ENCODE results near the gene CIITA. TPM values are rescaled to one million over a fixed set of nuclear protein-coding genes. Genes with fewer than 3 reads are reported as not detected.

Gene CIITA
- total and polyA plus RNA-seq, 12 donors = 1.3 to 48.1 (median 17.5) TPM

DNA sequence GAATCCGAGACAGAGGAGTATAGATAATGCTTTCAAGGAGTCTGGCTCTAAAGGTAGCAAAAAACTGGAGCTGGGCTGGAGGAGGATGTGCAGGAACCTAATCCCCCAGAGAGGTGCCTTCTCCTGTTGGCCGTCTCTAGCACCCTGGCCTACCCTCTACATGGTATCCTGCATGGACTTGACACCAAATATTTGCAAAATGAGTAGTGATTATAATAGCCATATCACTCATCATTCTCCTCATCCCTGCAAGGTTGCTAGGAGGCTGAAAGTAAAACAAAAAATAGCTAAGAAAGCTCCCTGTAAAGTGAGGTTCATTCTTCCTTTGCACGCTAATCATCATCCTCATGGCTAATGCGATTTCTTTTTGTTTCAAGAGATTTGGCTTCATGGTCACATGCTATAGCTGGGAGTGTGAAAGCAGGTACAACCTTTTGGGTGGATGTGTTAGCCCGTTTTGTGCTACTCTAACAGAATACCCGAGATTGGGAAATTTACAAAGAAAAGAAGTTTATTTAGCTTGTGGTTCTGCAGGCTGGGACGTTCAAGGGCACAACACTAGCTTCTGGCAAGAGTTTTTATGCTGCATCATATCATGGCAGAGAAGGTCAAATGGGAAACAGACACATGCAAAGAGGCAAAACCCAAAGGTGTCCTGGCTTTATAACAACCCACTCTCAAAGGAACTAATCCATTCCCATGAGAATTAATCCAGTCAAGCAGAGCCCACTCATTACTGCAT, 27.1 kb upstream of the CIITA start:
- no peaks in the 10 kb centered on the region for H3K9me3 ChIP-seq (replicated peaks in 1 of 3)
- no peaks in the 10 kb centered on the region for H3K36me3 ChIP-seq (replicated peaks in 1 of 2)
- intact Hi-C loops (cut with DNase I) = no loop called here
- no peaks in the 10 kb centered on the region for H3K27me3 ChIP-seq
- no peak overlapping the region for H3K4me3 ChIP-seq
- peaks cover 0 to 14% of the 10 kb centered on the region in 2 donors for H3K4me1 ChIP-seq (replicated peaks in 1 of 2)
- H3K27ac ChIP-seq = no peak overlapping the region
- TF ChIP-seq POLR2A (IDR thresholded peaks at IDR 0.05) = no peak
- TF ChIP-seq, protein P1, sequence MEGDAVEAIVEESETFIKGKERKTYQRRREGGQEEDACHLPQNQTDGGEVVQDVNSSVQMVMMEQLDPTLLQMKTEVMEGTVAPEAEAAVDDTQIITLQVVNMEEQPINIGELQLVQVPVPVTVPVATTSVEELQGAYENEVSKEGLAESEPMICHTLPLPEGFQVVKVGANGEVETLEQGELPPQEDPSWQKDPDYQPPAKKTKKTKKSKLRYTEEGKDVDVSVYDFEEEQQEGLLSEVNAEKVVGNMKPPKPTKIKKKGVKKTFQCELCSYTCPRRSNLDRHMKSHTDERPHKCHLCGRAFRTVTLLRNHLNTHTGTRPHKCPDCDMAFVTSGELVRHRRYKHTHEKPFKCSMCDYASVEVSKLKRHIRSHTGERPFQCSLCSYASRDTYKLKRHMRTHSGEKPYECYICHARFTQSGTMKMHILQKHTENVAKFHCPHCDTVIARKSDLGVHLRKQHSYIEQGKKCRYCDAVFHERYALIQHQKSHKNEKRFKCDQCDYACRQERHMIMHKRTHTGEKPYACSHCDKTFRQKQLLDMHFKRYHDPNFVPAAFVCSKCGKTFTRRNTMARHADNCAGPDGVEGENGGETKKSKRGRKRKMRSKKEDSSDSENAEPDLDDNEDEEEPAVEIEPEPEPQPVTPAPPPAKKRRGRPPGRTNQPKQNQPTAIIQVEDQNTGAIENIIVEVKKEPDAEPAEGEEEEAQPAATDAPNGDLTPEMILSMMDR (IDR thresholded peaks at IDR 0.05) = no peak
- DNase-seq = peak in 2 of 7 donors; percentile 23 to 32
- whole genome bisulfite sequencing, 4 donors = 59 to 68% (median 64%) methylated on average over 7 of the region's 7 CpGs

DNA sequence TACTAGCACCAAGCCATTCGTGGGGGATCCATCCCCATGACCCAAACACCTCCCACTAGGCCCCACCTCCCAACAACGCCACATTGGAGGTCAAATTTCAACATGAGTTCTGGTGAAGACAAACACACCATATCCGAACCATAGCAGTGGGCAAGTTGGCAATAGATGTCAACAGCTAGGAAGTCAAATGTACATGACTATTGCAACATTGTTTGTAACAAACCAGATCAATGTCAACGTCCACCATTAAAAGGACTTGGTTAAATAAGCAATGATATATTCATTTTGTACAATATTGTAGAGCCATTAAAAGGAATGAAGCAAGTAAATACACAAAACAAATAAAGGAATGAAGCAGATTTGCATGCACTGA, 26.5 kb upstream of the CIITA start:
- H3K4me1 ChIP-seq (replicated peaks in 1 of 2) = peaks cover 0 to 14% of the 10 kb centered on the region in 2 donors
- intact Hi-C loops (cut with DNase I) = no loop called here
- no peak for TF ChIP-seq POLR2A (IDR thresholded peaks at IDR 0.05)
- no peak for DNase-seq
- no peak overlapping the region for H3K4me3 ChIP-seq
- no peaks in the 10 kb centered on the region for H3K9me3 ChIP-seq (replicated peaks in 1 of 3)
- H3K27ac ChIP-seq = no peak overlapping the region
- WGBS, 4 donors = 56 to 79% (median 66%) methylated on average over 3 to 4 of the region's 4 CpGs
- no peaks in the 10 kb centered on the region for H3K36me3 ChIP-seq (replicated peaks in 1 of 2)
- no peaks in the 10 kb centered on the region for H3K27me3 ChIP-seq

DNA sequence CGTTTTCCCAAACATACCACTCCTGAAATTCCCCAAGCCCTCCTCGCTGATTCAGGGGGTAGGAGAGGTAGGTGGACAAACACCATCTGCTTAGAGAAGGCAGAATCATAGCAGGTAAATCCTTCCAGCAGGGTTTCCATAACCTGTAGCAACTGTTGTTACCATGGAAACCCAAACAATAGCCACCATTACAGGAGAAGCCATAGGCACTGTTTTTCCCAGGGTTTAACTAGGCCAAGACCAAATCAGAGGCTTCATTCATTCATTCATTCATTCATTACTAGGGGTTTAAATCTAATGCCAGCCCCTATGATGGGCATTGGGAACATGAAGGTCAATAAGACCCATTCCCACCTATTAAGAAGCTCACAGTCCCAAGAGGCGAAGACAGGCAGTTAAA, 25.5 kb upstream of the CIITA start:
- Histone ChIP-seq H3K4me1 (replicated peaks in 1 of 2) (peaks cover 0 to 14% of the 10 kb centered on the region in 2 donors), H3K4me3 (no peak overlapping the region), H3K27ac (no peak overlapping the region), H3K9me3 (replicated peaks in 1 of 3) (no peaks in the 10 kb centered on the region), H3K27me3 (no peaks in the 10 kb centered on the region), H3K36me3 (replicated peaks in 1 of 2) (no peaks in the 10 kb centered on the region)
- DNase-seq = no peak
- no peak for TF ChIP-seq POLR2A (IDR thresholded peaks at IDR 0.05)
- TF ChIP-seq, protein P1 (IDR thresholded peaks at IDR 0.05) = no peak
- intact Hi-C loops (cut with DNase I) = no loop called here
- WGBS, 4 donors = 91 to 99% (median 96%) methylated on average over 2 to 3 of the region's 3 CpGs

DNA sequence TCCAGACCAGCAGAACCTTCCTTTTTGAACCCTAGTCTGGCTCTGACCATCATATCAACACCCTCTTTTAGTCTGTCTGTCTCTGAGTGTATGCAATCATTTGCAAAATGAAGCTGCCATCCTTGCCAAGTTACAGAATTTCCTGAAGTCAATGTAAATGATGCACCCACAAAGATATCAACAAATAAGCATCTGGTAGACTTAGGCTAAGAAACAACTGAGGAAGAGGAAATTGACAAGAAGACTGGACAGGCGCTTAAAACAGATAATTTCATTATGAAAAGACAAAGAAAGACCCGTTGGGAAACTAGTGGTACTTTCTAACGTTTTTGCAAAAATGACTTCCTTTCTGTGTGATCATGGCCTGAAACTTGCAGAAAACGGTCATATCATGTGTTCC, 24.7 kb upstream of the CIITA start:
- intact Hi-C loops (cut with DNase I) = no loop called here
- no peak for TF ChIP-seq POLR2A (IDR thresholded peaks at IDR 0.05)
- TF ChIP-seq, protein P1 (IDR thresholded peaks at IDR 0.05) = no peak
- Histone ChIP-seq H3K9me3 (replicated peaks in 1 of 3) (no peaks in the 10 kb centered on the region), H3K36me3 (replicated peaks in 1 of 2) (no peaks in the 10 kb centered on the region), H3K27me3 (no peaks in the 10 kb centered on the region), H3K4me3 (no peak overlapping the region), H3K4me1 (replicated peaks in 1 of 2) (peaks cover 0 to 14% of the 10 kb centered on the region in 2 donors), H3K27ac (no peak overlapping the region)
- 45 to 61% (median 51%) methylated on average over 4 of the region's 4 CpGs for WGBS, 4 donors
- DNase-seq = no peak

DNA sequence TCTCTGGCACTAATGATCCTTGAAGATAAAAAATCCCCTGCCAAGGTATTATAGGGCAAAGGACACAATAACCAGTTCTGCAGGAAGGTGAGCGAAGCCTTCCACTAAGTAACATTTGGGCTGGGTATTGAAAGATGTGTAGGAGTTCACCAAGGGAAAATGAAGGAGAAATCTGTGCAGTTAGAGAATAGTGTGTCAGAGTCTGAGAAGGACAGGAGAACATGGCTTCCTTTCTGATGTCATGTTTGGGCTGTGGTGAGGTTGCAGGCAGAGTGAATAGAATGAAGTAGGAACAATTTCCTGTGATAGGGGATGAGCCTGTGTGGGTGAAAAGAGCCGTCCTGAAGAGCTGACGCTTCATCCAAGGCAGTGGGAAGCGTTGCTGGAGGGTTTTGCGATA, 24.1 kb upstream of the CIITA start:
- Histone ChIP-seq H3K9me3 (replicated peaks in 1 of 3) (no peaks in the 10 kb centered on the region), H3K27ac (no peak overlapping the region), H3K36me3 (replicated peaks in 1 of 2) (no peaks in the 10 kb centered on the region), H3K4me3 (no peak overlapping the region), H3K4me1 (replicated peaks in 1 of 2) (peaks cover 0 to 14% of the 10 kb centered on the region in 2 donors), H3K27me3 (no peaks in the 10 kb centered on the region)
- intact Hi-C loops (cut with DNase I) = no loop called here
- DNase-seq = no peak
- TF ChIP-seq, protein P1 (IDR thresholded peaks at IDR 0.05) = no peak
- no peak for TF ChIP-seq POLR2A (IDR thresholded peaks at IDR 0.05)
- WGBS, 4 donors = 78 to 91% (median 83%) methylated on average over 5 of the region's 5 CpGs

All from adrenal gland (tissue), 12 donors.